IMR-90 (cell line): ENCODE data around the gene STING1. TPM values are rescaled to one million over a fixed set of nuclear protein-coding genes. Genes with fewer than 3 reads are reported as not detected.

ENCODE experiments used
- ATAC-seq: fragments of 200-7000 bp; cut with Tn5 transposase; 2 replicates; pipeline ENCODE4 v1.9.1; 2020; ENCODE audit warnings: low read depth, mild to moderate bottlenecking, moderate library complexity
- BruUV-seq: library from RNA; stranded (reverse); fragments of 400-500 nt; replicated peaks from 2 replicates; lab custom pipeline; 2021; lab: Mats Ljungman, UMichigan
- CTCF ChIA-PET: fragments of 300-600 bp; formaldehyde crosslinking; extraction: SDS; loops from one replicate; lab custom pipeline; 2021; ENCODE audit warnings: antibody characterized with exemption; lab: Yijun Ruan, JAX
- POLR2A ChIA-PET: fragments of 300-600 bp; sonication (Branson Sonifier 250); formaldehyde crosslinking; loops from one replicate; lab custom pipeline; 2022; ENCODE audit warnings: antibody characterized with exemption; ENCODE audit not compliant: unreplicated experiment; lab: Charles Lee
- DNase-seq: peaks from one replicate; pipeline ENCODE4 v3.0.0; 2013
- H2AFZ ChIP-seq: replicated peaks from 2 replicates; pipeline ENCODE3; 2013; ENCODE audit warnings: low read length, mild to moderate bottlenecking; ENCODE audit not compliant: poor library complexity
- H2AK5ac ChIP-seq: 2 replicates; pipeline ENCODE4 v1.6.1; 2013; ENCODE audit warnings: low read depth, low read length, inconsistent platforms
- H2AK9ac ChIP-seq: replicated peaks from 2 replicates; pipeline ENCODE3; 2013; ENCODE audit warnings: mild to moderate bottlenecking, low read depth, low read length, moderate library complexity; ENCODE audit not compliant: poor library complexity
- H2BK120ac ChIP-seq: 2 replicates; pipeline ENCODE4 v1.6.1; 2013; ENCODE audit warnings: low read depth, low read length, inconsistent platforms
- H2BK15ac ChIP-seq: 3 replicates; pipeline ENCODE4 v1.6.1; 2013; ENCODE audit warnings: low read depth, low read length, inconsistent platforms
- H2BK20ac ChIP-seq: 2 replicates; pipeline ENCODE4 v1.6.1; 2013; ENCODE audit warnings: low read depth, mild to moderate bottlenecking, inconsistent platforms, low read length, moderate library complexity
- H2BK5ac ChIP-seq: 2 replicates; pipeline ENCODE4 v1.6.1; 2013; ENCODE audit warnings: mild to moderate bottlenecking, low read depth, low read length, inconsistent platforms; ENCODE audit not compliant: poor library complexity, severe bottlenecking
- H3K14ac ChIP-seq: replicated peaks from 2 replicates; pipeline ENCODE4 v1.6.1; 2013; ENCODE audit warnings: low read depth, low read length, inconsistent platforms
- H3K18ac ChIP-seq: 2 replicates; pipeline ENCODE4 v1.6.1; 2013; ENCODE audit warnings: low read depth, low read length, control low read depth
- H3K23ac ChIP-seq: 2 replicates; pipeline ENCODE4 v1.6.1; 2013; ENCODE audit warnings: low read depth, low read length, inconsistent platforms
- H3K27ac ChIP-seq: 2 replicates; pipeline ENCODE4 v1.5.1; 2013; ENCODE audit warnings: mild to moderate bottlenecking, control low read depth, low read length; ENCODE audit not compliant: insufficient read depth
- H3K27me3 ChIP-seq: 2 replicates; pipeline ENCODE4 v1.6.1; 2013; ENCODE audit warnings: low read length; ENCODE audit not compliant: control insufficient read depth, insufficient read depth
- H3K36me3 ChIP-seq: 2 replicates; pipeline ENCODE4 v1.6.1; 2013; ENCODE audit warnings: low read length, mixed read lengths; ENCODE audit not compliant: control insufficient read depth, insufficient read depth
- H3K4ac ChIP-seq: 2 replicates; pipeline ENCODE4 v1.6.1; 2013; ENCODE audit warnings: low read depth, low read length, inconsistent platforms
- H3K4me1 ChIP-seq: 2 replicates; pipeline ENCODE4 v1.6.1; 2013; ENCODE audit warnings: low read length, mixed read lengths; ENCODE audit not compliant: control insufficient read depth, insufficient read depth
- H3K4me2 ChIP-seq: 2 replicates; pipeline ENCODE4 v1.6.1; 2013; ENCODE audit warnings: low read depth, mild to moderate bottlenecking, control low read depth, low read length, moderate library complexity
- H3K4me3 ChIP-seq: 2 replicates; pipeline ENCODE4 v1.5.1; 2013; ENCODE audit warnings: low read depth, mild to moderate bottlenecking, control low read depth, low read length, moderate library complexity; ENCODE audit not compliant: insufficient read depth
- H3K56ac ChIP-seq: 2 replicates; pipeline ENCODE4 v1.6.1; 2013; ENCODE audit warnings: low read length, inconsistent platforms; ENCODE audit not compliant: insufficient read depth; ENCODE audit errors: extremely low read depth
- H3K79me1 ChIP-seq, 2 experiments: 2 replicates each; pipeline ENCODE4 v1.6.1; 2013; ENCODE audit warnings: low read length in 2 of 2, inconsistent platforms in 1 of 2, low read depth in 1 of 2
- H3K9ac ChIP-seq: 2 replicates; pipeline ENCODE4 v1.6.1; 2013; ENCODE audit warnings: low read depth, low read length, control low read depth
- H3K9me1 ChIP-seq: 2 replicates; pipeline ENCODE4 v1.6.1; 2013; ENCODE audit warnings: low read length, inconsistent platforms; ENCODE audit not compliant: insufficient read depth
- H3K9me3 ChIP-seq: 2 replicates; pipeline ENCODE4 v1.6.1; 2013; ENCODE audit warnings: low read length; ENCODE audit not compliant: control insufficient read depth, insufficient read depth
- H4K20me1 ChIP-seq: 2 replicates; pipeline ENCODE4 v1.6.1; 2013; ENCODE audit warnings: low read length, inconsistent platforms; ENCODE audit not compliant: insufficient read depth
- H4K5ac ChIP-seq: 2 replicates; pipeline ENCODE4 v1.6.1; 2013; ENCODE audit warnings: mild to moderate bottlenecking, low read depth, low read length, control low read depth
- H4K8ac ChIP-seq, 2 experiments: 2 replicates each; pipeline ENCODE4 v1.6.1; 2013; ENCODE audit warnings: low read depth in 2 of 2, low read length in 2 of 2, control low read depth in 1 of 2, inconsistent platforms in 1 of 2
- H4K91ac ChIP-seq: 2 replicates; pipeline ENCODE4 v1.6.1; 2013; ENCODE audit warnings: low read depth, low read length, inconsistent platforms; ENCODE audit not compliant: insufficient read depth
- MXI1 ChIP-seq: IDR thresholded peaks from 2 replicates; pipeline ENCODE4 v1.6.1; 2012; ENCODE audit warnings: low read depth, mild to moderate bottlenecking, low read length, moderate library complexity, borderline replicate concordance
- WGBS, 2 experiments: methylation state at CpG; one replicate each; pipeline versions ENCODE4 v1.1.5 to v1.1.7; 2013; ENCODE audit warnings: missing lambda C conversion rate in 2 of 2; ENCODE audit not compliant: insufficient read length in 1 of 2; ENCODE audit errors: extremely low coverage in 2 of 2; 5-methylcytosine and 5-hydroxymethylcytosine counted together
- dilution Hi-C: fragments of 300-500 bp; cut with HindIII; formaldehyde crosslinking; loops from one replicate; pipeline ENCODE4 v1.14.3; 2018; ENCODE audit warnings: low sequenced_read_pairs; ENCODE audit not compliant: unreplicated experiment
- in situ Hi-C: fragments of 300-500 bp; cut with MboI; formaldehyde crosslinking; loops from 3 replicates; pipeline ENCODE4 v1.14.3; 2019; ENCODE audit warnings: low sequenced_read_pairs, inconsistent platforms, mixed read lengths
- intact Hi-C: fragments of 100-400 bp; cut with micrococcal nuclease; formaldehyde crosslinking; loops from 2 replicates; pipeline ENCODE4 v1.10.0; 2022
- polyA plus RNA-seq, 3 experiments: library from polyadenylated mRNA; depleted of rRNA; stranded (reverse); fragments of >200 nt; gene quantifications; 2 replicates each; pipeline ENCODE4 v1.2.3, GENCODE V29; 2012; ENCODE audit warnings: low replicate concordance in 1 of 3
- total RNA-seq: library from RNA; depleted of rRNA; stranded (reverse); fragments of >200 nt; gene quantifications from 2 replicates; pipeline ENCODE4 v1.2.3, GENCODE V29; 2012

STING1 gene
- total and polyA plus RNA-seq, 2 of the 4 experiments (the other 2 are of a cell fraction): 18.6 to 63.5 TPM

DNA sequence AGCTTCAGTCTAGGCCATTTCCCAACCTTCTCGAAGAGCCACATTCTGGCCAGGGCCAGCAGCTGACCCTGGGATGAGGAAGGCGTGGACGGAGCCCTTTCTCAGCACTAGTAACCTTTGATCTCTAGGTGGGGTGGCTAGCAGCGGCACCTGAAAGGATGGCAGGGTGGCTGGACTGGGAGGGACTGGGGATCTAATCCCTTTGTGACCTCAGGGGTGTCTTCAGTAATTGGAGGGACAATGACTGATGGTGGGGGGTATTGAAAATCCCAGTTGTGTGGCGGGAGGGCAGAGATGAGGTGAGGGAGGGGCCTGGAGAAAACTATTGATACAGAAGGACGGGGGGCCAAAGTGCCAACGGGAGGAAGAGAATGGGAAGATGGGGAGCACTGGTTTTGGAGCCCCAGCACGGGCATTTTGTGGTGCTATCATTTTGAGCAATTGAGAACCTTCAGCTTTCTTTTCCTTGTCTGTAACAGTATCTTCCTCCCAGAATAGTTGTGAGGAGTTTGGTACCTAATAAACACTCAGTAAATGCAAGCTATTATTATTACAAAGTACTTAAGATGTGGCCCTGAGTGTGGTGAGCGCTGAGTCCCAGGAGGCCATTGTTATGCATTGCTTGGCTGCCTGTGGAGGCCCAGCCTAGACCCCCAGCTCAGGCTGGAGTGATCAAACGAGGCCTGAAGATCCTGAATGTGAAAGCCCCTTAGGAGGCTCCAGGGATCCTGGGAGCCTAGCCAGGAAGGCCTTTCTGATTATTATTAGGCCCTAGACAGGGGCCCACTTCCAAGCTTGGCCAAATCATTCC, 41.3 kb upstream of the STING1 start:
- Histone ChIP-seq H3K18ac (no peak overlapping the region), H2AK9ac (no peak overlapping the region), H4K5ac (no peak overlapping the region), H2AFZ (peak overlapping the region; percentile 62), H2BK15ac (no peak overlapping the region), H3K56ac (no peak overlapping the region), H3K79me1 (no peaks in the 10 kb centered on the region), H3K4me1 (no peaks in the 10 kb centered on the region), H2BK20ac (no peak overlapping the region), H3K36me3 (no peaks in the 10 kb centered on the region), H3K14ac (no peak overlapping the region), H4K8ac (no peak overlapping the region), H3K27ac (no peak overlapping the region), H3K9me3 (no peaks in the 10 kb centered on the region), H3K9me1 (0 out of 2 replicates have a peak, but pooled peaks cover 2% of the 10 kb centered on the region), H3K4me2 (no peak overlapping the region), H3K4ac (no peak overlapping the region), H2AK5ac (no peak overlapping the region), H3K4me3 (no peak overlapping the region), H3K9ac (no peak overlapping the region), H3K23ac (no peak overlapping the region), H4K91ac (no peak overlapping the region), H2BK5ac (no peak overlapping the region), H2BK120ac (no peak overlapping the region), H4K20me1 (no peaks in the 10 kb centered on the region), H3K27me3 (no peaks in the 10 kb centered on the region; the same call in 1 of the 2 replicates)
- WGBS, 2 experiments: 100% methylated on average over 2 of the region's 10 CpGs; no CpG with 5 or more reads in 1 of the 2 experiments
- TF ChIP-seq MXI1: no peak
- ATAC-seq (no peak), DNase-seq (no peak)
- no TSS peak for BruUV-seq
- dilution Hi-C loops (loop anchor here (25.0 kb wide), 1 partner anchor 112 kb away; the partner anchor contains the start of gene SPATA24), in situ Hi-C loops (no loop called here), intact Hi-C loops (no loop called here)
- ChIA-PET POLR2A (interaction anchor here (0.5 kb wide), 1 partner anchor 895 kb away, joined by 10 read pairs; no protein-coding TSS in a partner anchor), CTCF (no interaction called here)
